Esophagus squamous epithelium (tissue), 5 donors: ENCODE measurements around the gene NAP1L4. TPM values are rescaled to one million over a fixed set of nuclear protein-coding genes. Genes with fewer than 3 reads are reported as not detected.

Experiments used
- DNase-seq: peaks from one replicate; lab custom pipeline; 2025; lab: John Stamatoyannopoulos, UW
- H3K27ac ChIP-seq, 4 donors: fragments of 200-600 bp; sonication (generic); one replicate each; pipeline ENCODE4 v1.5.1; 2016 to 2019; ENCODE audit warnings: mild to moderate bottlenecking in 1 of 4
- H3K27me3 ChIP-seq, 4 donors: fragments of 200-600 bp; sonication (generic); 1 replicate in 3 of 4; 2 replicates in 1 of 4; pipeline versions ENCODE4 v1.5.1 to v1.6.0; 2017 to 2021; ENCODE audit warnings: antibody characterized with exemption in 1 of 4
- H3K36me3 ChIP-seq, 3 donors: fragments of 200-600 bp; sonication (generic); one replicate each; pipeline ENCODE4 v1.5.1; 2016 to 2019
- H3K4me1 ChIP-seq, 3 donors: fragments of 200-600 bp; sonication (generic); one replicate each; pipeline ENCODE4 v1.5.1; 2017 to 2019
- H3K4me3 ChIP-seq, 4 donors: fragments of 200-600 bp; sonication (generic); 1 replicate in 3 of 4; 2 replicates in 1 of 4; pipeline ENCODE4 v1.5.1; 2016 to 2019; ENCODE audit warnings: mild to moderate bottlenecking in 2 of 4, moderate library complexity in 1 of 4
- H3K9me3 ChIP-seq, 3 donors: fragments of 200-600 bp; sonication (generic); one replicate each; pipeline ENCODE4 v1.5.1; 2016 to 2019
- POLR2A ChIP-seq, 4 donors: fragments of 450-650 bp; IDR thresholded peaks; one replicate each; pipeline ENCODE4 v1.6.1; 2017; ENCODE audit warnings: antibody characterized with exemption in 4 of 4, mild to moderate bottlenecking in 4 of 4, moderate library complexity in 3 of 4
- WGBS, 2 donors: methylation state at CpG; one replicate each; pipeline ENCODE4 v1.1.5; 2018; 5-methylcytosine and 5-hydroxymethylcytosine counted together
- intact Hi-C: fragments of 100-400 bp; cut with DNase I; formaldehyde crosslinking; loops from one replicate; pipeline ENCODE4 v1.15.0; 2022
- total RNA-seq, 4 donors: library from RNA; depleted of rRNA; stranded (reverse); fragments of >200 nt; gene quantifications; one replicate each; pipeline ENCODE4 v1.1.0, GENCODE V29; 2016
- TF ChIP-seq, protein P1 (sequence below), 6 experiments: fragments of 450-650 bp in 4 of 6; fragments of 200-600 bp in 2 of 6; sonication (generic) in 2 of 6; IDR thresholded peaks; one replicate each; pipeline ENCODE4 v1.5.1; 2016 to 2019; ENCODE audit warnings: antibody characterized with exemption in 6 of 6, mild to moderate bottlenecking in 4 of 6, moderate library complexity in 4 of 6
- donor health status: DM: yes; HTN: yes; CAD: no.

Gene NAP1L4
- total RNA-seq, 4 donors from 2014 or later: 108 to 140 (median 121) TPM

DNA sequence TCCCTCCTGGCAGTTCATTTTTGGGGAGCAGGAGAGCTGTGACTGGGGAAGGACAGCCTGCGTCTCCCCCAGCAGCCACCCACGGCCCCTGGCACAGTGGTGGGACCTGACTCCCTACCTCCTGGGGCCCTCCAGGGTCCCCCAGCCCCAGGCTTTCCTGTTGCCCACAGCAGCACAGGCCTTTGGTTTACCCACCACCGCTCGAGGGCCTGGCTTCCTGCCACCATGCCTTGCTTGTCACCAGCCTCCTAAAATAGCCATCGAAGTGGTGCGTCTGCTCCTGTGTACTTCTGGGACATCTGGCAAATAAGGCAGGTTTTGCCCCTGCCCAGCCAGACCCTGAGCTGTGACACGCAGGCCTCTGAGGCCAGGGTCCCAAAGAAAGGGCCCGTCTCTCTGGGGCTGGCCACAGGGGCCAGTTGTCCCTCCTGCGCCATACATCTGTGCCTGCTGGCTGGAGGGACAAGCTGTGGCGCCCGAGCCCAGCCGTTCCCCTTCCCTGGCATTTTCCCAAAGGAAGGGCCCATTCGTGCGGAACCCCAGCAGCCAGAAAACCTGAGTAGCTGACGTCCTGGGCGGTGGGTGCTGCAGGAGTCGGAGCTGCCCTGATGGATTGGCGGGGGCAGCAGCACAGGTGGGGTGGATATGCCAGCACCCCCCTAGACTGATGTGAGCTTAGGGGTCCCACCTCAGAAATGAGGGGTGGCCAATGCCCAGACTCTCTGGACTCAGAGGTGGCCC is 77.5 kb downstream of the NAP1L4 start:
- H3K4me3 ChIP-seq: no peak overlapping the region
- WGBS, 2 donors: 90% methylated on average over 2 of the region's 18 CpGs; no CpG with 5 or more reads in 1 of the 2 donors
- H3K27me3 ChIP-seq: peaks cover 0 to 3% (median 0%) of the 10 kb centered on the region in 4 donors
- TF ChIP-seq, protein P1, sequence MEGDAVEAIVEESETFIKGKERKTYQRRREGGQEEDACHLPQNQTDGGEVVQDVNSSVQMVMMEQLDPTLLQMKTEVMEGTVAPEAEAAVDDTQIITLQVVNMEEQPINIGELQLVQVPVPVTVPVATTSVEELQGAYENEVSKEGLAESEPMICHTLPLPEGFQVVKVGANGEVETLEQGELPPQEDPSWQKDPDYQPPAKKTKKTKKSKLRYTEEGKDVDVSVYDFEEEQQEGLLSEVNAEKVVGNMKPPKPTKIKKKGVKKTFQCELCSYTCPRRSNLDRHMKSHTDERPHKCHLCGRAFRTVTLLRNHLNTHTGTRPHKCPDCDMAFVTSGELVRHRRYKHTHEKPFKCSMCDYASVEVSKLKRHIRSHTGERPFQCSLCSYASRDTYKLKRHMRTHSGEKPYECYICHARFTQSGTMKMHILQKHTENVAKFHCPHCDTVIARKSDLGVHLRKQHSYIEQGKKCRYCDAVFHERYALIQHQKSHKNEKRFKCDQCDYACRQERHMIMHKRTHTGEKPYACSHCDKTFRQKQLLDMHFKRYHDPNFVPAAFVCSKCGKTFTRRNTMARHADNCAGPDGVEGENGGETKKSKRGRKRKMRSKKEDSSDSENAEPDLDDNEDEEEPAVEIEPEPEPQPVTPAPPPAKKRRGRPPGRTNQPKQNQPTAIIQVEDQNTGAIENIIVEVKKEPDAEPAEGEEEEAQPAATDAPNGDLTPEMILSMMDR (IDR thresholded peaks at IDR 0.05): no peak
- TF ChIP-seq POLR2A (IDR thresholded peaks at IDR 0.05): no peak
- intact Hi-C loops: no loop called here
- H3K36me3 ChIP-seq: no peaks in the 10 kb centered on the region
- DNase-seq: no peak
- H3K9me3 ChIP-seq: no peaks in the 10 kb centered on the region
- H3K27ac ChIP-seq: no peak overlapping the region
- peaks cover 23 to 45% (median 25%) of the 10 kb centered on the region in 3 donors for H3K4me1 ChIP-seq

DNA sequence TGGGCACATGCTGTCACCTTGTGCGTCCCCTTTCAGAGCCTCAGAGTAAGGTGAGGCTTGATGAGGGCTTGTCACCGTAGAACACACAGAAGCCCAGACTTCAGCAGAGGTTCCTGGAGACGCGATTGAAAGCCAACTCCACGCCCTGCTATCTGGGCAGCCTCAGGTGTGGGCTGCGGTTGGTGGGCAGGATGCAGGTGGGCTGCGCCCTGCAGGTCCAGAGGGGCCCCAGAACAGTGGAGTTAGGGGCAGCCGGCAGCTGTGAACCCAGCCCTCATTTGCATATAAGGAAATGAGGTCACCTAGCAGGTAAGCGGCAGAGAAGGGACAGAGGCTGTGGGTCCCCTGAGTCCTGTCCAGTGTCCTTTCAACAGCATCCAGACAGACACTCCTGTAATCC is 78.4 kb downstream of the NAP1L4 start:
- H3K27ac ChIP-seq: peak overlapping the region in 3 of 4 donors; percentile 73 to 92 (median 85)
- peaks cover 23 to 54% (median 25%) of the 10 kb centered on the region in 3 donors for H3K4me1 ChIP-seq
- no peak overlapping the region for H3K4me3 ChIP-seq
- peaks cover 0 to 12% (median 2%) of the 10 kb centered on the region in 4 donors for H3K27me3 ChIP-seq
- 40 to 70% methylated on average over 1 to 6 of the region's 9 CpGs for WGBS, 2 donors
- no peak for DNase-seq
- no peaks in the 10 kb centered on the region for H3K36me3 ChIP-seq
- intact Hi-C loops: no loop called here
- no peak for TF ChIP-seq POLR2A (IDR thresholded peaks at IDR 0.05)
- TF ChIP-seq, protein P1 (IDR thresholded peaks at IDR 0.05): no peak
- H3K9me3 ChIP-seq: no peaks in the 10 kb centered on the region

DNA sequence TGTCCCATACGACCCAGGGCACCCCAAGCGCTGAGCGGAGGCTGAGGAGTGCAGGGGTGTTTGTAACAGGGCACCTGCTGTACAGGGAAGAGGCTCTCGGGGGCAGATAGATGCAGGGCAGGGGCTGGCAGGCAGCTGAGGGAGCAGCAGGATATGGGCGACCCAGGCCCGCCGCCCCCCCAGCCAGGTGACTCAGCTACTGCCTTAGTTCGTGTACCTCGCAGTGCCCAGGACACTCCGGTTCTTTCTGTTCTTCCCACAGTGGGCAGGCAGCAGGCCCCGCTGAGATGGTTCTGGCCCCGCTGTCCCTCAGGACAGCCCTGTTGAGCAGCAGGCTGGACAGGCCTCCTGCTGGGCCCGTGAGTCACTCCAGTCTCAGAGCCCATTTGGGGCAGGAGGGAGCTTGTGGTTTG is 79.1 kb downstream of the NAP1L4 start:
- peak overlapping the region; percentile 73 to 92 (median 84) for H3K27ac ChIP-seq
- no peaks in the 10 kb centered on the region for H3K36me3 ChIP-seq
- peaks cover 23 to 55% (median 25%) of the 10 kb centered on the region in 3 donors for H3K4me1 ChIP-seq
- WGBS, 2 donors: 47% methylated on average over 8 of the region's 13 CpGs; no CpG with 5 or more reads in 1 of the 2 donors
- no peak for TF ChIP-seq POLR2A (IDR thresholded peaks at IDR 0.05)
- H3K4me3 ChIP-seq: no peak overlapping the region
- no peak for DNase-seq
- peaks cover 0 to 19% (median 2%) of the 10 kb centered on the region in 4 donors for H3K27me3 ChIP-seq
- H3K9me3 ChIP-seq: no peaks in the 10 kb centered on the region
- intact Hi-C loops: no loop called here

DNA sequence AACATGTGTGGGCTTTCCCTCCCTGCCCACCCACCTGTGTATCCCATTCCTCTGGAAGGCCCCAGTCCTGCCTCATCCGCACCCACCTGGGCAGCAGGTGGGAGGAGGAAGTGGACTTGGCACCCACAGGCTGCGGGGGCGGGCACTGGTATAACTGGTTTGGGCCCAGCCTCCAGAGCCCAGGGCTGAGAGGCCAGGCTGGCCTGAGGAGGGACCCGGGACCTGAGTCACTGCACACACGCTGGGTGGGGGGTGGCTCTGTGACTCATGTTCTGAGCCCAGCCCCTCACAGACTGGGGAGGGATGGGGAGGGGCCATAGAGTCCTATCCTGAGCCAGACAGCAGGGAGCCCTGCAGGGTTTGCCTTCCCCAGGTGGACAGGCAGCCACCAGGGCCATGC is 79.6 kb downstream of the NAP1L4 start:
- no peaks in the 10 kb centered on the region for H3K9me3 ChIP-seq
- no peaks in the 10 kb centered on the region for H3K36me3 ChIP-seq
- H3K27me3 ChIP-seq: peaks cover 0 to 24% (median 2%) of the 10 kb centered on the region in 4 donors
- WGBS, 2 donors: no CpG with 5 or more reads among the region's 5 CpGs
- H3K27ac ChIP-seq: peak overlapping the region; percentile 73 to 92 (median 84)
- intact Hi-C loops: no loop called here
- H3K4me3 ChIP-seq: no peak overlapping the region
- TF ChIP-seq, protein P1 (IDR thresholded peaks at IDR 0.05): no peak
- TF ChIP-seq POLR2A (IDR thresholded peaks at IDR 0.05): no peak
- no peak for DNase-seq
- peaks cover 23 to 55% (median 25%) of the 10 kb centered on the region in 3 donors for H3K4me1 ChIP-seq

- no peaks in the 10 kb centered on the region for H3K9me3 ChIP-seq
- intact Hi-C loops: no loop called here
- H3K4me3 ChIP-seq: no peak overlapping the region
- DNase-seq: no peak
- no peaks in the 10 kb centered on the region for H3K36me3 ChIP-seq
- peaks cover 0 to 24% (median 2%) of the 10 kb centered on the region in 4 donors for H3K27me3 ChIP-seq
- WGBS, 2 donors: 17 to 49% methylated on average over 1 to 8 of the region's 12 CpGs
- TF ChIP-seq, protein P1 (IDR thresholded peaks at IDR 0.05): no peak
- TF ChIP-seq POLR2A (IDR thresholded peaks at IDR 0.05): no peak
- peaks cover 23 to 55% (median 25%) of the 10 kb centered on the region in 3 donors for H3K4me1 ChIP-seq
- H3K27ac ChIP-seq: peak overlapping the region; percentile 73 to 92 (median 84)
These were observed 80.2 kb downstream of the NAP1L4 start for GRCh38 chr11:2911785-2912391.
